Inferior parietal cortex (tissue), 1 donor: Measurements from ENCODE around the gene ARID3A.
A peak's percentile ranks its signal among the peaks of the same experiment; 100 is the strongest.

Experiments used
- DNase-seq: peaks from one replicate; pipeline ENCODE4 v3.0.0-alpha.2; 2016; ENCODE audit errors: extremely low spot score

Gene ARID3A

DNA sequence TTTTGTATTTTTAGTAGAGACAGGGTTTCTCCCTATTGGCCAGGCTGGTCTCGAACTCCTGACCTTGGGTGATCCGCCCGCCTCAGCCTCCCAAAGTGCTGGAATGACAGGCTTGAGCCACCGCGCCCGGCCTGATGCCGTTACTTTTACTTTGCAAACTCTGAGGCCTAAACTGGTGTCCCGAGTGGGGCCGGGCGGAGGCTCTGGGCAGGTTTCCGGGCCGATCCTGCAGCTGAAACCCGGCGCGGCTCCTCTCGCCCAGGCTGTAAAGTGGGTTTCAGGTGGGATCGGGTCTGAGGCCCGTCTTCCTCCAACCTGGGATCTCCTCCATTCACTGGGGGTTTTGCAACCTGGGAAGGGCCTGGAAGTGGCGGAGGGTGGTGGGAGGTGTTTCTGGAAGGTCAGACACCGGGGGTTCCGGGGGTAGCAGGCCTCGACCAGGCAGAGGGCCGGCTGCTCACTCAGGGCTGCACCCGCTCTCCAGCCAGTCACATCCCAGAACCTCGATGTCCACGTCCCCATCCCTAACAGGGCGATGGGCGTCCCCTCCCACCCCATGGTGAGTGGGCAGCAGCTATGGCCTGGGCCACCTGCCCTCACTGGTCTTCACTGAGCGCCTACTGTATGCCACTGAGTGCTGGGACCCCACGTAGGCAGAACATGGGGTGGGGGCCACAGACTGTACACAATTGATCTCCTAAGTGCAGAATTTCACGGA, 37.0 kb downstream of the ARID3A start:
- DNase-seq, result no peak

DNA sequence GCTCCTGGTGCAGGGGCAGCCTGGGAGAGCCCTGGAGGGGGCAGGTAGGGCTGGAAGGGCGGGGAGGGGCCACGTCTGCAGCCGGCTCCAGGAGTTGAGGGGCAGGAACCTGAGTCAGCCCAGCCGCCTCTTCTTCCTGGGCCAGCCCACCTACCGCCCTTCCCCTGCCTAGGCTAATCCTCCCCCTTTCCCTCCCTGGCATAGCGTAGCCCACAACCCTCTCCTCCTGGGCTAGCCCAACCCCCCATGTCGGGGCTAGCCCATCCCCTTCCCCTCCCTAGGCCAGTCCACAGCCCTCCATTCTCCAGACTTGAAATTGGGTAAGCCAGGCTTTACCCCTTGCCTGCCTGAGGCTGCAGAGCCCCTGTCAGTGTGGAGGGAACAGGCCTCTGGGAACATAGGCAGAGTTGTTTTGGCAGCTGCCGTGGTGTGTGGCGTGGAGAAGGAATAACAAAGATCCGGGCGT, 37.7 kb downstream of the ARID3A start:
- no peak for DNase-seq

DNA sequence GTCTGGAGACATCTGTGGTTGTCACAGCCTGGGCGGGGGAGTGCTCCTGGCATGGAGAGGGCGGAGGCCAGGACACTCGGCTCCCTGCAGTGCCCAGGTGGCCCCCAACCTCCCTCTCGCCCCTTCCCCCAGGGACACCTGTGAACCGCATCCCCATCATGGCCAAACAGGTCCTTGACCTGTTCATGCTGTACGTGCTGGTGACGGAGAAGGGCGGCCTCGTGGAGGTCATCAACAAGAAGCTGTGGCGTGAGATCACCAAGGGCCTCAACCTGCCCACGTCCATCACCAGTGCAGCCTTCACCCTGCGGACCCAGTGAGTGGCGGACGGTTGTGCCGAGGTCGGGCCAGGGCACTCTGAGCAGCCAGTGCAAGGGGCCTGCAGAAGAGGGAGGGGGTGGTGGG, 38.3 kb downstream of the ARID3A start:
- no peak for DNase-seq

DNA sequence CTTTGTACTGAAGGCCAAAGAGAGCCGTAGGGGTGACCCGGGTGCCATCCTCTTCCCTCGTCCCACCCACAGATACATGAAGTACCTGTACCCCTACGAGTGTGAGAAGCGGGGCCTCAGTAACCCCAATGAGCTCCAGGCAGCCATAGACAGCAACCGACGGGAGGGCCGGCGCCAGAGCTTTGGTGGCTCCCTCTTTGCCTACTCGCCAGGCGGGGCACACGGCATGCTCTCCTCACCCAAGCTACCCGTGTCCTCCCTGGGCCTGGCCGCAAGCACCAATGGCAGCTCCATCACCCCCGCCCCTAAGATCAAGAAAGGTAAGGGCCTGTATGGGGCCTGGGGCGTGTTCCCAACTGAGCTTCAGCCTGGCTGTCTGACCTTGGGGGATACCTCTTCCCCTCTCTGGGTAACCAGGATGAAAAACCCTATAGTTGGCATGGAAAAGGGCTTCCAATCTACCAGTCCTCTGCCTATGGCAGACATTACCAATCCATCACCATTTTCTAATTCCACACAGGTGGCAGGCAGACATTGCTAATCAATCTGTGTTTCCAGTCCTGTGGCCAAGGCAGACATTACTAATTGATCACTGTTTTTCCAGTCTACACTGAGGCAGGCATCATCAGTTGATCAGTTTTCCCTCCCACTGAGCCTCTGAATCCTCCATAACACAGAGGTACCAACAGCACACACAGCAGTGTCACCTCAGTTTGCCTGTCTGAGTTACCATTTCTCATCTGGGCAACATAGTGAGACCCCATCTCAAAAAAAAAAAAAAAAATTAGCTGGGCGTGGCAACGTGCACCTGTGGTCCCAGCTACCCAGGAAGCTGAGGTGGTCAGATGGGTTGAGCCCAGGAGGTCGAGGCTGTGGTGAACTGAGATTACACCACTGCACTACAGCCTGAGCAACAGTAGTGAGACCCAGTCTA, 39.2 kb downstream of the ARID3A start:
- no peak for DNase-seq

DNA sequence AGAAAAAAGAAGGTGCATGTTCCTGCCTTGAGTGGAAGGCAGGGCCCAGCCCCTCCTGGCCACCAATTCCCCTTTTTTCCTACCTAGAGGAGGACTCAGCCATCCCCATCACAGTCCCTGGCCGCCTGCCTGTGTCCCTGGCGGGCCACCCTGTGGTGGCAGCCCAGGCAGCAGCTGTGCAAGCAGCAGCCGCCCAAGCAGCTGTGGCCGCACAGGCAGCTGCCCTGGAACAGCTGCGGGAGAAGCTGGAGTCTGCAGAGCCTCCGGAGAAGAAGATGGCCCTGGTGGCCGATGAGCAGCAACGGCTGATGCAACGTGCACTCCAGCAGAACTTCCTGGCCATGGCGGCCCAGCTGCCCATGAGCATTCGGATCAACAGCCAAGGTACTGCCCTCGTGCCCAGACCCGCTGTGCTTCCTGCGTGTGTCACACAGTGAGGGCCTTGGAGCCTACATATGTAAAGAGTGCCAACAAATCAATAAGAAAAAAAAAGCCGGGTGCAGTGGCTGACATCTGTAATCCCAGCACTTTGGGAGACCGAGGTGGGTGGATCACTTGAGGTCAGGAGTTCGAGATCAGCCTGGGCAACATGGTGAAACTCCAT, 40.8 kb downstream of the ARID3A start:
- no peak for DNase-seq

DNA sequence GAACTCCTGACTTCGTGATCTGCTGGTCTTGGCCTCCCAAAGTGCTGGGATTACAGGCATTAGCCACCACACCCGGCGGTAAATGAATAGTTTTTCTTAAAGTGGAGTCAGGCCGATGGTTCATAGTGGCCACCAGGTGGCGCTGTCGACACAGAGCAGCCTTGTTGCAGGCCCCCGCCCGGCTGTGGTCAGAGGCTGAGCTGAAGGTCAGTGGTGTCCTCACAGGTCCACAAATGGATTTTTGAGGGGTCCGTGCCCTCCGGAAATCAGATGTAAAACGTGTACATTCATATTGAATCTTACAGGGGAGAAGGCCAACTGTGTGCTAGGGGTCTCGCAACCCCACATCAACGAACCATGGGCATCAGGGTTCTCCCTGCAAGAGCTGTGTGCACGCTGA, 44.9 kb downstream of the ARID3A start:
- DNase-seq, result no peak

DNA sequence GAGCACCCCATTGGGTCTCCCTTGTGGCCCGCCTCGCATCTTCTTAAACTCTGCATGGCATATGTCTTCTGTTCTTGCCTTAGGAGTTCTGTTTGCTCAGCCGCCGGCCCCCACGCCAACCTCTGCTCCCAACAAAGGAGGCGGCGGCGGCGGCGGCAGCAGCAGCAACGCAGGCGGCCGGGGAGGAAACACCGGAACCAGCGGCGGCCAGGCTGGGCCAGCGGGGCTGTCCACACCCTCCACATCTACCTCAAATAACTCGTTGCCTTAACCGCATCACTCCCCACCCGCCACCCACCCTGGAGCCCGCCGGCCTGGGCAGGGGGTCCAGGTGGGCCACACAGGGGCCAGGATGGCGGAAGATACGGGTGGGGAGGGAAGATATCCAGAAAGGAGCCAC, 46.0 kb downstream of the ARID3A start:
- DNase-seq, result no peak

DNA sequence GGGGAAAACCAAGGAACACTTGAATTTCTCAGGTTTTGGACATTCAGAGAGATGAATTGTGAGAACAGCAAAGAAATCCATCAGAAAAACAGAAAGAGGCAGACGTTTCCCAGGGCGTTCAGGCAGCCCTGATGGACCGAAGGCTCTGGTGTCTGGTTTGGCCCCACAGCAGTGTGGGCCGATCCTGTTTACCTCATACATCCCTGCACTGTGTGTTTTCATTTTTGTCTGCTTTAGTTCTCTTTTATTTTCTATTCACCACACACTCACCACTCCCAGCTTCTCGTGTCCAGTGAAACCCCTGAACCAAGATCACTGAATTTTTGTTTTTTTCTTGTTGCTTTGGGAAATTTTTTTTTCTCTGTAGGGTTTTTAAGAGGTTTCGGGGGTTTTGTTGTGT, 46.4 kb downstream of the ARID3A start:
- no peak for DNase-seq

DNA sequence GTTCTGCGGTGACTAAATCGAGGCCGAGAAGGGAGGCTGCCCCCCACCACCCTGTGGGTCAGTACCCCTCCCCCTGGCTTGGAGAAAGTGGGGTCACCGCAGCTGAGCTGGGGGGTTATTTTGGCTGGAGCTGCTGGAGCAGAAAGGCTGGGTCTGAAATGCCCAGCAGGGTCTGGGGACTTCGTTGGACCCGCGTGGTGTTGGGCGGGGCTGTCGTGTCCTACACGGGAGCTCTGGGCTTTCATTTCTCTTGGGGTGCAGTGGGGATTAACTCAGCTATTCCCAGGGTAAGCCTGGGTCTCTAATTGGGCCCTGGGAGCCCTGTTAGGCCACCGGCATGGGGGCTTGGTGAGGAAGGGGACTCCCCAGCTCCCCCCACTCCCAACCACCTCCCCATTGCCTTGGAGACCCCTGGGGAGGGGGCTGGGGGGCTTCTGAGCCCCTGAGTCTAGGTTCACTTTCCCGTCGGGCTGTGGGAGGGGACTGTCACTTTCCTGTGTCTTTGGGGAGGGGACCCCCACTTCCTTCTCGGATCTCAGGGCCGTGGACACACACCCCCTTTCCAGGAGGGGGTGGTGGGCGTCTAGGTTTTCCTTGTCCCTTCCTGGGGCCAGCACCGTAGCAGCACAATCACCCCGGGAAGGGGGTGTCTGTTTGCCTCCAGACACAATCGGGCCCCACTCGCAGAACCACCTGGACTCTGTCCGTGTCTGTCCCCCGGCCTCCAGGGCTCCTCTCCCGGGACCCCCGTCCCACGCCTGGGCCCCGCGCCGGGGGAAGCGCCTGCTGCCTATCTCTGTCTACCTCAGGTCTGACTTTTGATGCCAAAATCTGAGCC, 48.1 kb downstream of the ARID3A start:
- DNase-seq, result no peak

DNA sequence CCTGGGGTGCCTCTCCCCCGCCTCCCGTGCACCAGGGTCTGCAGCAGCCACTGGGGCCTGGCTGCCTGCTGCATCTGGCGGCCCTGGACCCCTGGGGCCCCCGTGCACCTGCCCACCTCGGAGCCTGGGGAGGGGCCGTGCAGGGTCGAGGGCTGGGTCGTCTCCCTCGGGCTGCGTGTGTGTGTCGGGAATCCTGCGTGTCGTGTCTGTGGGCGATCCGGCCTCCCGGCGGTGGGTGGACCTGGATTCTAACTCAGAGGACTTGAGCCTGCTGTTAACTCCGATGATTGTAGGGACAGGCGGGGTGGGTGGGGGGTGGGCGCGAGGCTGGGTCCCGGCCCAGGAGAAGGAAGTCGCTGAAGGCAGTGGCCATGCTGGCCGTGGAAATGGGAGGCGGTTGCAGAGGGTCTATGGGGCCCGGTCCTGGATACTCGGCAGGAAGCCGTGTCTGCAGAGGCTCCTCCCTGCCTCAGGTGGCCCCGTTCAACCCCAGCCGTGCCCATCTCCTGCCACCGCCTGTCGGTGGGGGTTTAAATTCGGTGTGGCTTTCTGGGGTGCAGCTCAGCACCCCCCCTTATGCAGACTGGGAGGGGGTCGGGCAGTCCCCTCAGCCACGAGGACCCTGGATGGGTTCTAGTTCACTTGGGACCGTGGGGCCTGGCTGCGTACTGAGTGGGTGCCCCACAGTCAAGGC, 48.9 kb downstream of the ARID3A start:
- DNase-seq, result no peak

DNA sequence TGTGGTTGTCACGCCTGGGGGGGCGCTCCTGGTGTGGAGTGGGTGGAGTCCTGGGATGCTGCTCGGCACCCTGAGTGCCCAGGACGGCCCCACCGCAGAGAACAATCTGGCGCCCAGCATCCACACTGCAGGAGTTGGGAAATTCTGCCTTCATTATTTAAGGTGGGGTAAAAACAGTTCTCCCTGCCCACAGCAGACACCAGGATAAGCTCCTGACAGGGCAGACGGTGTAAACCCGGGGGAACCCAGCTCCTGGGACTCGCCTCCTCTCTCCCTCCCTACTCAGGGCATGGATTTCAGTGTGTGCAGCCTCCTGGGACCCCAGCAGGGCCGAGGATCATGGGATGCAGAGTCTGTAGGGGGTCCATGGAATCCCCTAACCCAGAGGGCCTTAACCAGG, 50.6 kb downstream of the ARID3A start:
- DNase-seq, result no peak

DNA sequence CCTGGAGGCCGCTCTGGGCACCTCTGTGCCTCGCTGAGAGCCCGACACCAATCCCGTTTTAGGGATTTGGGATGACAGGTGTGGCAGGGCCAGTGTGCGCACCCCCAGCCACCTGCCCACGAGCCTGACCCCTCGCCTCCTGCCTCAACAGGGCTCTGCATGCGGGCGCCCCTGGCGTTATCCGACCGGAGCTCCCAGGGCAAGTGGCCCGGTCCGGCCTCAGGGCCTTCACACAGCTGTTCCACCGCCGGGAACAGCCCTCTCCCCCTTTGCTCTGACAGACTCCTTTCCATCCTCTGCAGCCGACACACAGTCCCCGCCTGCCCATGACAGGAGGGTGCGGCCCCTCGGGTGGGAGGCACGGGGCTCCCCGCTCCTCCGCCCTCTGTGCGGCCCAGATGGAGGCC, 51.2 kb downstream of the ARID3A start:
- DNase-seq, result no peak

DNA sequence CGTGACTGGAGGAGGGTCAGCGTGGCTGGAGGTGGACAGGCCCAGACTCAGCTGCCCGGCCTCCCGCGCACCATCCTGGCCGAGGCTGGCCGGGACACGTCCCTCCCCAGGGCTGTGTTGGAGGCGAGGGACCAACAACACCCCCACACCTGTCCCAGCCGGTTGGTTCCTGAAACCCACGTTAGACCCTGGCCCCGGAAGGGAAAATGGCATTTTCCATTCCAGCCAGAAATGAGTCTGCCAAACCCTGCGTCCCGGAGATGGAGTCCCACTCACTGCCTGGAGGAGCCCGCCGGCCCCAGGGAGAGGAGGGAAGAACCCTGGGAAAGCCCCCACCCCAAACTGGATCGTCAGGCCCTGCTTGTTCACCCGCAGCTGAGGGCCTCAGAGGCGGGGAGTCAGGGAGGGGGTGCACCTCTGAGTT, 53.5 kb downstream of the ARID3A start:
- no peak for DNase-seq

DNA sequence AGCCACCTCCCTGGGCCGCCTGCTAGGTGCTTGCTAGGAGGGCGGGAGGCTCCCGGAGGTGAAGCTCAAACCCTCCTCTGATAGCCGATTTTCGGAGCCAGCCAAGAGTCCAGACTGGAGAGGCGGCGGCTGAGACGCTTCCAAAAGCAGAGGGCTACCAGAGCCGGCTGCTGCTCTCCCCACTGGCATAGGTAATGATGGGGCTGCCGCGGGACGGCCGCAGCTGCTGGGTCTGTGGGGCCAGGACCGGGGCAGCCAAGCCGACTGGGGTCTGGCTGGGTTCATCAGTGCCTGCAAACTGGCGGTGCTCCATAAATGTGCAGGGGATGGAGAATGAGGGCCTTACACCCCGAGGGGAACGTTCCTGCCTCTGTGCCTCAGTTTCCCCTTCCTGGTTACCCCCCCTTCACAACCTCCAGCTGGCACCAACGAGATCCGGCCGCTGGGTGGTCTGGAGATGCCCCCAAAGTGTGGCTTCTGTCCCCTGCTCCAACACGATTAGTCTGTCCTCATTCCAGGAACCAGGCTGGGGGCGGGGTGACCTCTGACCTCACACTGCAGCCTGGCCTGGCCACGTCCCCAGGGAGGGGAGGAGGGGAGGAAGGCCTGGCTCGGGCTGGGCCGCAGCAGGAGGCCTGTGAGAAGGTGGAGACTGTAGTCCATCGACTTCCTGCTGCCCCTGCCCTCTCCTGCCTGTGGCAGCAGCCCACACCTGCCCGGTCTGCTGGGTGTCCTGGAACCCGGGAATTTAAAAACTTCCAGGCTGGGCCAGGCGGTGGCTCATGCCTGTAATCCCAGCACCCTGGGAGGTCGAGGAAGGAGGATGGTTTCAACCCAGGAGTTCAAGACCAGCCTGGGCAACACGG, 54.5 kb downstream of the ARID3A start:
- DNase-seq, result no peak

DNA sequence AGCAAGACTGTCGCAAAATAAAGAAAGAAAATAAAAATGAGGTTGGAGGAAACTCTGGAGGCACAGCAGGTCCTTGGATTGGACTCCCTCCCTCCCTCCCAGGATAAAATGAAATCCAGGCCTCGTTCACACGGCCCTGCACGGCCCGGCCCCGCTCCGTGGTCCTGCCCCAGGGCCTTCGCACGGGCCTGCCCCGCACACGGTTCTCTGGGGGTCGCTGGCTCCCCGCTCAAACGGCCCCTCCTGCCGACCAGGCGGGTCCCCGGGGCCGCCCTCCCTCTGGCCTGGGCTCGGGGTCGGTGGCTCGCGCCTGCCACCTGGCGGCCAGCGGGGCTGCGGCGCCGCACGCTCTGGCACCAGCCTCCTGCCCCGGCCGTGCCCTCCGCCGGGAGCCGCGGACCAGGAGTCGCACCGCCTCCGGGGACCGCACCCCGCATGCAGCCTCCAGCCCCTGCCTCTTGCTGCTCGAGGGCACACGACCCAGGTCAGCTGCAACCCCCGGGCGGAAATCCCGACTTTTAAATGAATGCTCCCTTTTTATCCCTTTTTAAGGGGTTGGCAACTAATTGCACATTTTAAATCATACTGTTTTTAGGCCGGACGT, 56.8 kb downstream of the ARID3A start:
- DNase-seq, result peak; percentile 66

DNA sequence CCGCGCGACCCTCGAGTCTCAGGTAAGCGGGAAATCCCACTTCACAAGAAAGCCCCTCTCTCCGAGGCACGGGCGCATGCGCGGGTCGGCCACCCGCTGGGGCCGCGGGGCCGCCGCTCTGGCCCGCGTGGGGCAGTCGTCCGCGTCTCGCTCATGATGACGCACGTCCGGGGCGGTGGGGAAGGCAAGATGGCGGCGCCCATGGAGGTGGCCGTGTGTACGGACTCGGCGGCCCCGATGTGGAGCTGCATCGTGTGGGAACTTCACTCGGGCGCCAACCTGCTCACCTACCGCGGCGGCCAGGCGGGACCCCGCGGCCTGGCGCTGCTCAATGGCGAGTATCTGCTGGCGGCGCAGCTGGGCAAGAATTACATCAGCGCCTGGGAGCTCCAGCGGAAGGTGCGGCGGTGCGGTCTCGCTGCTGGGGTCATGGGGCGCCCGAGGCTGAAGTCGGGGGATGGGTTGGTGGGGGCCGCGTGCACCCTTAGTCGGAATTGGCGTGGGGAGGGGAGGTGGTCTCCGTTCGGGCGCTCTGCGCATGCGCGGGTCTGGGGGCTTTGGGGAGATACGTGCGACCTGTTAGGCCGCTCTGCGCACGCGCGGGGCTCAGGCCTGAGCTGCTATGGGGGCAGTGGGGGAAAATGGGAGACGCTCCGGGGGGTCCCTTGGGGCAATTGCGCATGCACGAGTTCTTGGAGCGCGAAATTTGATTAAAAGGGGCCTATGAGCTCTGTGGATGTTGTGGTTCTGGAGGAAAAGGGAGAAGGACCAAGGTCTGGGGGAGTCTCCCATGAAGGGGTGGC, 58.5 kb downstream of the ARID3A start, which contains the start of gene WDR18:
Gene WDR18, plus strand, starts transcription at position 181 of the 803 bp plus-strand sequence. Its CDS starts 9 bp downstream, at position 190.
- DNase-seq, result peak; percentile 95

DNA sequence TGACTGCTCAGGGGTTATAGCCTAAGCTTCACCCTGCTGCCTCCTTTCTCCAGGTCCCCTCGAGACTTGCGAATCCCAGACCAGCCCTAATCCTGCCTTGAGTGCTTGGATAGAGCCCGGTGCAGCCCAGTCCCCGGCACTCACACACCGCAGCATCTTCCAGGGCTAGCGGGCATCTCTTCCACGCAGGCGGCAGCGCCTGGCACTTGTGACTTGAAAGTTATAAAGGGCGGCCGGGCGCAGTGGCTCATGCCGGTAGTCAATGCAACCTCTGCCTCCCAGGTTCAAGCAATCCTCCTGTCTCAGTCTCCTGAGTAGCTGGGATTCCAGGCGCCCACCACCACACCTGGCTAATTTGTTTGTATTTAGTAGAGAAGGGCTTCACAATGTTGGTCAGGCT, 60.2 kb downstream of the ARID3A start:
- DNase-seq, result no peak

DNA sequence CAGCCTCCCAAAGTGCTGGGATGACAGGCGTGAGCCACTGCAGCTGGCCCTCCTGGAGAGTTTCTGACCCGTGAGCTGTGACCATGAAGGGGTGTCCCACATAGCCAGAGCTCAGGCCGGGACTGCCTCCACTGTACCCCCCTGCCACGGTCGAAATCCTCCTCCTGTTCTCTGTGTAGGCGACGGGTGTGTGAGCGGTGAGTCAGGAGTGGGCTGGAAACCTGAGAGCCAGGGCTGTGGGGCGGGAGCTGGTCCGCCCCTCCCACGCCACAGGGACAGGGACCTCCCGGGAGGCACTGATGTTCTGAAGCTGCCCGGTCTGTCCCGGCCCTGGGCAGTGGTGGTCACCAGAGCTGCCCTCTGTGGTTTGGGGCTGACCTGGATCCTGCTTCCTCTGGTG, 62.2 kb downstream of the ARID3A start:
- DNase-seq, result no peak

DNA sequence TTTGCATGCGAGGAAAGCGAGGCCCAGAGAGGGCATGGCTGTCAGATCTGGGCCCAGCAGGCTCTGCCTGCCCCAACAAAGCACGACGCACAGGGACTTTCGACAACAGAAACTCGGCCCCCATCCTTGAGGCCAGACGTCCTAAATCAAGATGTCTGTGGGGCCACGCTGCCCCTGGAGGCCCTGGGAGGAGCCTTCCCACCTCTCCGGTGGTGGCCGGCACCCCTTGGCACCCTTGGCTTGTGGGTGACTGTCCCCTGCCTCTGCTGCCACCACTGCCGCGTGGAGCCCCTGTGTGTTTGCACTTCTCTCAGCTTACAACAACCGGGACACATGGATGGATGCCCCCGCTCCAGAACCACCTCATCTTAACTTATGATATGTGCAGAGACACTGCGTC, 62.7 kb downstream of the ARID3A start:
- no peak for DNase-seq
